NCI-H2107 treated with DMSO at 0.1 percent for 48 hours (cell line): ENCODE measurements around the gene EML2.

Source experiments
- DNase-seq: peaks from one replicate; lab custom pipeline; 2025; ENCODE audit not compliant: unreplicated experiment; lab: John Stamatoyannopoulos, UW

The EML2 gene

DNA sequence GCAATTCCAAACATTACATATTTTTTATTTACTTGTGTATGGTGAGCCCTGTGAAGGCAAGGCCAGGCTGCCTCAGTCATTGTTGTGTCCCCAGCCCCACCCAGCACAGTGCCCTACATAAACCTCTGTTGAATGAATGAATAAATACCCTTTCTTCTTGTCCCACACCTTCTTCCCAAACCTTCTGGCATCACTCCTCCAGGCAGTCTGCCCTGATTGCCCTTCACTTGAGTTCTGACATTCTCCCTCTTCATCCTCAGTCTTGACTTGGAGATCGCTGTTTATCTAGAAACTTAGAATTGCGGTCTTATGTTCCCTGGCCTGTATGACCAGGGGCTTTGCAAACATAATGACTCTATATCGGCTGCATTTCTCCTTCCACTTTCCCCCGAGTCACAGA lies 49.4 kb downstream of the EML2 start:
- no peak for DNase-seq

DNA sequence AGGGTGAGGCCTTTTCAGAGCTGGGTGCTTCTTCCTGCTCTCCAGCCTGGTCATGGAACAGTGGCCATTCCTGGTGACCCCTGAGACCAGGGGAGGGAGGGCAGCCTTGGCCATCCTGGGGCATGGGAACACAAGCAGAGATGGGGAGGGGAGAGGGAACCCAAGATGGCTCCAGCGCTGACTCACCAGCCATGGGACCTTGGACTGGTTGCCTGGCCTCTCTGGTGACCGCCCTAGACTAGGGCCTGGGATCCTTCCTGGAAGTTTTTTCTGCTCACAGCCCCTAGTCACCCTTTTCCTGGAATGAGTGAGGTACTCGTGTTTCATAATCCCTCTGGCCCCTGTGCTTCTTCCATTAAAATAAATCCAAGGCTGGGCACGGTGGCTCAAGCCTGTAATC lies 51.3 kb downstream of the EML2 start:
- DNase-seq, result no peak

DNA sequence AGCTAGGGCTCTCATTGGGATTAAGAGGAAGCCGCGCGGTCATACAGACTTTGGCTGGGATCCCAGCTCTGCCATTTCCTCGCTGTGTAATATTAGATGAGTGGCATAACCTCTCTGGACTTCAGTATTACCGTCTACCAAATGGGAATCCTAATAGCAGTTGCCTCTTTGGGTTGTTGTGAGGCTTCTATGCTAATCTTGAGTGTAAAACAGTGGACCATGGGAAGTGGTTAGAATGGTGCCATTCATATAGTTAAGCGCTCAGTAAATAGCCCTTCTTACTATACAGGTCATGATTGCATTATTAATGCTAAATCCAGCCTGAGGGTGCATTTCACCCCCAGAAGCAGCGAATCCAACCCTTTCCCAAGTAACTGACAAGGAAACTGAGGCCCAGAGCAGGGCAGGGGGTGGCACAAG lies 54.0 kb downstream of the EML2 start:
- no peak for DNase-seq

DNA sequence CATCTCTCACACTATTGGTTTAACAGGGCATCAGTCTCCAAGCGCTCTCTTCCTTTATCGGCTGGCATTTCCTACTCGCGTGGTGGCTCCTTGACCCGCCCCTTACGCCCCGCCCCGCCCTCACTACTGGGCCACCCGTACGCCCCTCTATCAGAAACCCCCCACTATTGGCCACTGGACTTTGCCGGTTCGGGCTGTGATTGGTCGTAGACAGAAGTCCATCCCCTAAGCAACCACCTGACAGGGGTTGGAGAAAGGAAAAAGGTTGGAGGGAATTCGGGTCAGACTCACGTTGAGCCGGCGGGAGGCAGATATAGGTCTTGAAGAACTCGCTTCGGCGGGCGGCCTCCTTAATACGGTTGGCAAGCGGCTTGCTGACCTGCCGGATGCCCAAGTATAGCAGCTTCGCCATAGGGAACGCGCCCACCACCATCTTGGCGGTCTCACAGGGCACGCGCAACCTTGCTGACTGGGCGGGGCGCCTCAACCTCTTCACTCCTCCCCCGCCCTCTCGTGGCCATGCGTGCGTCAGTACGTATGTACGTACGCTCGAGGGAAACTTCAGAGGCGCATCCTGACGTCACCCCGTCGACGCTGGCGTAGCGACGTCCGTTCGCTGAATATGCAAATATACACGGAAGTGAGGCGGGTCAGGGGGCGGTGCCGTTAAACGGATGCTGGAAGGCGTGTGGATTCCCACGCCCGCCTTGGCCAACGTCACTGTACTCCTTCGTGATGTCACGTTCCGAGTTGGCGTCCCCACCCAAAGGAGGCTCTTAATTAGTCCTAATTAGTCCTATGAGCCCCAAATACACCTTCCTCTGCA lies 54.7 kb downstream of the EML2 start, which contains the start of gene OPA3:
Gene OPA3, minus strand, starts transcription at position 471 of the 826 bp plus-strand sequence. Its CDS starts 38 bp downstream, at position 433.
- peak; percentile 98 for DNase-seq

DNA sequence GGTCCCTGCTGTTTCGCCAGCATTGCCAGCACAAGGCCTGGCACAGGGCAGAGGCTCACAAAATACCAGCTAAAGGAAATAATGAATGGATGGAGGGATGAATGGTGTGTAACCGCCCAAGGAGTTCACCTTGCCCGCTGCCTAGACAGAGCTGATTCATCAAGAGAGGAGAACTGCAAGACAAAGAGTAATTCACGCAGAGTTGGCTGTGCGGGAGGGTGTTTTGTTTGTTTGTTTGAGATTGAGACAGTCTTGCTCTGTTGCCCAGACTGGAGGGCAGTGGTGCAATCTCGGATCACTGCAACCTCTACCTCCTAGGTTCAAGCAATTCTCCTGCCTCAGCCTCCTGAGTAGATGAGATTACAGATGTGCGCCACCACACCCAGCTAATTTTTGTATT lies 57.6 kb downstream of the EML2 start:
- no peak for DNase-seq

DNA sequence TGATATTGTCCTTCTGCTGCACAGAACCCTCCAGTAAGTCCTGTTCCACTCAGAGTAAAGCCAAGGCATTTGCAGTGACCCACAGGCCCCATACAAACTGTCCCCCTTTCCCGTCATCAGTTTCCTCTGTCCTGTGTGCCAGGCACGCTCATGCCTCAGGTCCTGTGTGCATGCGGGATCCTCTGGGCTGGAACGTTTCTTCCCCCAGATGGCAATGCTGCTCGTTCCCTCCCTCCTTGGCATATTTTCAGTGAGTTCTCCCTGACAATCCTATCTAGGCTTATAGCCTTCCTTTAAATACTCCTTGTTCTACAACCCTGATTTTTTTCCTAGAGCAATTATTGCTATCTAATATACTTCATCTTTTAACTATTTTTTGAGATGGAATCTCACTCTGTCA lies 60.3 kb downstream of the EML2 start:
- no peak for DNase-seq

DNA sequence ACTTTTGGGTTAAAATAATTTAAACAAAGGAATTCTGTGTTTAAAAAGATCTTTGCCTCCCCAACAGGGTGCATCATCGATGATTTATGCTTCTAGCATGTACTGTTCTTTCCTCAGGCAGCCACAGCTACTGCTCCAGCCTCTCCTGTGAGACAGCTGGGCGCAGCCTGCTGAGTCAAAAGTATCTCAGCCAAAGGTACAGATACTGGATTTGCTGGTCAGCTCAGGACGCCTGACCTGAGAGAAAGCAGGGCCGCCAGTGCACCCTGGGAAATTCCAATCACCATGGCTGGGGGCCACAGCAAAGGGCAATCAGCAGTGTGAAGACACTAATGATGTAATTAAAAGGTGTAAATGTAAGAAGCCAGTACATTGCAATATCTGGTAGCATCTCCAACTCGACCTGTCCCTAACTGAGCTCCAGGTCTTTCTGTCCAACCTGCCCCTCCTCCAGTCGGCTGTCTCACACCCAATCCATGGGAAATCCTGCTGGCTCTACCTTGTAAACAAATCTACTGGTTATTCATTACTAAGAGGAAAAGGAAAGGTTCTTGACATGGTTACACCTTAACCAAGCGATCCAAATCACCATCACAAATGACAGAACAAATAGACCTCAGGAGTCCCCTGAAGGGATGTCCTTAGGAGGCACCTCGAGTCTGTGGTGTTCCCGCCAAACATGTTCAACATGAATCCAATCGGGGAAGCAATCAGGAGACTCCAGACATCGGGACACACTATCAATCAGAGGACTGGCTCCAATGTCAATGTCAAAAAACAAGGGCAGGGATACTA lies 61.9 kb downstream of the EML2 start:
- DNase-seq, result no peak

DNA sequence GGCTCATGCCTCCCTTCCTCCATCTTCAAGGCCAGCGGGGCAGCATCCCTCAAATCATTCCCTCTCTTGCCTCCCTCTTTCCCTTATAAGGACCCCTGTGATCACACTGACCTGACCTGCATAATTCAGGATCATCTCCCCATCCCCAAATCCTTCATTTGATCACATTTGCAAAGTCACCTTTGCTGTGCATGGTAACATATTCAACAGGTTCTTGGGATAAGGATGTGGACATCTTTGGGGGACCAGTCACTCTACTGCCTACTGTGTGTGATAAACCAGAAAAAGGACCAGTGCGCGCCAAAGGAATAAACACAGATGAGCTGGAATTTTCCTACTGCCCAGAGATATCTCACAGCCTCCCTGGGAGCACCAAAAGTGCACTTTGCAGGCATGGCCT lies 62.5 kb downstream of the EML2 start:
- no peak for DNase-seq

DNA sequence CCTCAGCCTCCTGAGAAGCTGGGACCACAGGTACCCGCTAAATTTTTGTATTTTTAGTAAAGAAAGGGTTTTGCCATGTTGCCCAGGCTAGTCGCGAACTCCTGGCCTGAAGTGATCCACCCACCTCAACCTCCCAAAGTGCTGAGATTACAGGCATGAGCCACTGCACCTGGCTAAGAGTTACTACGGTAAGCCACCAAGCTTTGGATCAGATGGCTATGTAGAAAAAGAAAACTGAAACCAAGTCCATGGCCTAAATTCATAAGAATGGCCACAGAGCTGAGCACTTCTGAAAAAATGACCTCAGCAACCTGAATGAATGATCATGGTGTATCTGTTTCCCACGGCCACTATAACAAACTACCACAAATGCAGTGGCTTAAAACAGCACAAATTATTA lies 64.0 kb downstream of the EML2 start:
- DNase-seq, result no peak

DNA sequence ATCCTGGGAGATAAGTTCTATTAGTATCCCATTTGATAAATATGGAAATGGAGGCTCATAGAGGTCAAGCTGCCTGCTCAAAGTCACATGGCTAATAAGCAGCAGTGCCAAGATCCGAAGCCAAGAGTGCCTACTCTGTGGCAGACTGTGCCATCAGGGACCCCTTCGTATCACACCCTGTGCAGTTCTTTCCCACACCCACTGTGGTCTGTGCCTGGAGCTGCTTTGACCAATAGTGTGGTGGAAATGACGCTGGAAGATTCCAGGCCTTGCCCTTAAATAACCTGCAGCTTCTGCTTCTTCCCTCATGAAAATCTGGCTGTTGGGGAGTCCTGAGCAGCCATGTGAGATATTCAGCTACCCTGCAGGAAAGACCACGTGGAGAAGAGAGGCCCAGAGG lies 64.7 kb downstream of the EML2 start:
- no peak for DNase-seq

DNA sequence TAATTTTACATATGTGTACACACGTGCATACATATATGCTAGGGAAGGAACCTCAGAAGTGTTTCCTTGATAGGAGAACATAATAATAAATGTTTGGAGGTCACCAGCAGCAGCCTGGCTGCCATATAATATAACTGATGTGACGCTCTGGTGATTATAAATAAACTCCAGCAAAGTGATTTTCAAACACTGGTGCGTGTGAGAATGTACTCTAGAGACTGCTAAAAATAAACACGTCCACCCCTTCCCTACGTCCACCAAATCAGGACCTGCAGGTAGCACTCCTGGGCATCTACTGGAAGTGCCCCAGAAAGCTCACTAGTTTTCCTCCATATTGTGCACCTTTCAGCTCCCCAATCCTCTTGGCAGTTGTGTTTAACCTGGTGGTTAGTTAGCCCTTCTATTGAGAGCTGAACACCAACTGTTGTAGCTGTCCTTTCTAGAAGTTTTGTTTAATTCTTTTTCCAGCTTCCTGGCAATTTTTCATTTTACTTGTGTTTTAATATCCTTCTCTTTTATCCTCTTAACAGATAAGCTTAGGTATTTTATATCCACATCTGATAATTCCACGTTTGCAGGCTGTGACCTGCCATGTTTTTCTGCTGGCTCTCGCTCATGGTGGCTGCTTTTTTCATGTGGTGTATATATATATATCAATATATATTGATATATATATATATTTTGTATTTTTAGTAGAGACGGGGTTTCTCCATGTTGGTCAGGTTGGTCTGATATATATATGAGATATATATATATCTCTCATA lies 67.6 kb downstream of the EML2 start:
- DNase-seq, result no peak

DNA sequence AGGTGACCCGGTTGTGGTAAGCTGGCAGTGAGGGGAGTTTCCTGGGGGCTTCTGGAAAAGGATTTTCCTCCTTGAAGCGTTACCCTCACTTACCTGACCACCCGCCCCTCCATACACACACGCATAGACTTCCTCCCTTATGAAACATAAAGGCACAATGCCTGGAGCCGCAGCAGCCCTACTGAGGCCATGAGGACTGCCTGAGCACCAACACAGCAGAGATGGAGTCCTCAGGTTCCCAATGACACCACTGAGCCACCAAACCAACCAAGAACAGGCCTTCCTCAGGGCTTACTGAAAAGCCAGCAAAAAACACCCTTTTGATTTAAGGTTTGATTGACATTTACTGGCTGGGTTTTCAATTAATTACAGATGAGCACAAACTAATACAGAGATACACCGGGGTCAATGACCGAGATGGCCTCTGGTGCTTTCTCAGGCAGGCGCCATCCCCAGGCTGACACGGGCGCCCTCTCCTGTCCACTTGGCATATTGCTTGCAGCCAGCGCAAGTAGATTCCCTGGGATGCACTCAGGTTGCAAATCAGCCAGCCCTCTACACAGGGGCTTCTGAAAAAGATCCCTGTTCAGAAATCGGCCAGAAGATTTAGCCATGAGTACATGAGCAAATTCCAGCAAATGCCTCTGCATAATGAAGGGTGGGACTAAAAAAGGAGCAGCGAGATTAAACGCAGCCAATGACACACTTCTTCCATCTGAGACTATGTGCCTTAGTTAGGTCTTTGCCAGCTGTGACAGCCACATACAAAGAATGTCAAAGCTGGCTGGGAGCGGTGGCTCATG lies 69.4 kb downstream of the EML2 start:
- DNase-seq, result no peak

DNA sequence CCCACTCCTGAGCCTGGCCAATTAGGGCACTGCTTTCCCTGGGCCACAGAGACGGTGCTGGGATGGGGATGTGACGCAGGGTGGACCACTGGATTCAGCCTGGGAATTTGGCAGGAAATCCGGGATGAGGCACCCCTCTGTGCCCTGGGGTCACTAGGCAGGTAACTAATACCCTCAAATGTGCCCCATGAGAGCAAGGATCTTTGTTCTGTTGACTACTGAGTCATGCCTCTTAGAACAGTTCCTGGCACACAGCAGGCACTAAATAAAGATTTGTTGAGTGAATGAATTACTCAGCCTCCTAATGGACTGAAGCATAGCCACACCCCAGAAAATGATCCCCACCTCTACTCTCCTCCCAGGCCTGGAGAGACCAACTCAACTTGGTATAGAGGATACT lies 70.5 kb downstream of the EML2 start:
- DNase-seq, result no peak

DNA sequence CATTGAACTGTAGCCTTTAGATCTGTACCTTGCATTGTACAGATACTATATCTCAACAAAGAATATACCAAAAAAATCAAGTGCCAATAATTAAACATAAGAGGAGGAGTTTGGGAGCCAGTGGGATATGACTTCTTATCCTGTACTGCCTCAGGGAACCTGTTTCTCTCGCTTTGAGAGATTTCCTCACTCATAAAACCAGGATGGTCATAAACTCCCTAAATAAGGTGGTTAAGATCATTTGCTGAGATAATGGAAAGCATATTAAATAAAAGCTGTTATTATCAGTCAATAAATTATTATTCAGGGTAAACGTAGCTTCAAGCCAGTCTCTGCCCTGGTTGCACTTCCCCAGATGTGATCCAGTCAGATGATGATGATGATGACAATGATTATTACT lies 71.6 kb downstream of the EML2 start:
- DNase-seq, result no peak

DNA sequence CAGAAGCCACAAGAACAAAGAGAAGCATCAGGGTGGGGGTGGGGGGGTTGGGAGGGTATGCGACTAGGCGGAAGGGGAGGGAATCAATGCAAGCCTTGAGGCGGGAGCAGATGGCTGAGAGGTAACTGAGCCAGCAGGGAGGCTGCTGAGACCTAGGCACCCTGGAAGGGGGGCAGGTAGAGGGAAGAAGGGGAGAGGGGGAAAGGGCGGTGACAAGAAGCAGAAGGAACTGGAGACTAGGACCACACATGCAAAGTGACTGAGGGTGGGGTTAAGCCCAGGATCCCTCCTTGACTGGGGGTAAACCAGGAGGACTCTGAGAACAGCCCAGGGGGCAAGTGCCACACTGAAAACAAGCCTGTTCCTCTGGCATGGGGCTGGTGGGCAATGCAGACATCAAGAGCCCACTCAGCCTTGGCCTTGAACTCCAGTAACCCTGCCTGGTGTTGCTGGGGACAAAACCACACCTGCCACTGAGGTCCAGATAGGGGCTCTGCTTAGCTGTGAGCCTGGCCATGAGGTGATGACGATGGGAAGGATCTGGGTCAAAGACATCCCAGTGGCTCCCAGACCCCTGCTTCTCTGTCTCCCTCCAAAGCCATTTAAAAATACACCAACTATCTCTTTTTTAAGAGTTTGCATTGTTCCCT lies 74.9 kb downstream of the EML2 start:
- no peak for DNase-seq

DNA sequence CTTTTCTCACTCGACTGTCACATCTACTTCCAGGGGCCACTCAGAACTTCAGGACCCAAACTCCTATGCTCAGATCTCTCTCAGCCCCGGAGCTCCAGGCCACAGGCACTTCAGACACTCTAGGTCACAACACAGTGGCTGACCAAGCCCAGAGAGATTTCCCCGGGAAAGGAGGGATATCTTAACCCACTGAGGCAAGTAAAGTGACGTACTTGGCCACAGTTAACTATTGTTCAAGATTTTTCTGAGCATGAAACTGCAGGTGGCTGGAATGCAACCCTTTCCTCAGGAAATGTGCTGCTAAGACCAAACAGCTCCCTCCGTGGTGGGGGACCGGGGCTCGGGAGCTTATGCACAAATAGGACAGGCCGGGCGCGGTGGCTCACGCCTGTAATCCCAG lies 78.5 kb downstream of the EML2 start:
- DNase-seq, result no peak

DNA sequence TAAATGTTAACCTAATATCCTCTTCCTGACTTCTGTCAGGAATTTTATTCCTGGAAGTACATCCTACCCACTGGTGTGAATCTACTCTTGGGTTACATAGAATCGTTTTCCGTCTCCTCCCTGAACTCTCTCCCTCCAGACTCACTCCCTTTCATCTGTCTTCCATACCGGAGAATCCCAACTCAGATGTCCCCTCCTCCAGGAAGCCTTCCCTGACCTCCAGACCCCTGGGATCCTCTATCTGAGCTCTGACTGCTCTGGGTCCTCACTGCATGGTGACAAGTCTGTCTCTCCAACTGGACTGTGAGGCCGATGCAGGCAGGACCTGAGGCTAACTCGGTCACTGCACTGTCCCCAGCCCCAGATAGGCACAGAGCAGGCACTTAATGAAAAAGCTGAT lies 79.2 kb downstream of the EML2 start:
- DNase-seq, result no peak
